ENCODE measurements around the gene CHD6.

The CHD6 gene

DNA sequence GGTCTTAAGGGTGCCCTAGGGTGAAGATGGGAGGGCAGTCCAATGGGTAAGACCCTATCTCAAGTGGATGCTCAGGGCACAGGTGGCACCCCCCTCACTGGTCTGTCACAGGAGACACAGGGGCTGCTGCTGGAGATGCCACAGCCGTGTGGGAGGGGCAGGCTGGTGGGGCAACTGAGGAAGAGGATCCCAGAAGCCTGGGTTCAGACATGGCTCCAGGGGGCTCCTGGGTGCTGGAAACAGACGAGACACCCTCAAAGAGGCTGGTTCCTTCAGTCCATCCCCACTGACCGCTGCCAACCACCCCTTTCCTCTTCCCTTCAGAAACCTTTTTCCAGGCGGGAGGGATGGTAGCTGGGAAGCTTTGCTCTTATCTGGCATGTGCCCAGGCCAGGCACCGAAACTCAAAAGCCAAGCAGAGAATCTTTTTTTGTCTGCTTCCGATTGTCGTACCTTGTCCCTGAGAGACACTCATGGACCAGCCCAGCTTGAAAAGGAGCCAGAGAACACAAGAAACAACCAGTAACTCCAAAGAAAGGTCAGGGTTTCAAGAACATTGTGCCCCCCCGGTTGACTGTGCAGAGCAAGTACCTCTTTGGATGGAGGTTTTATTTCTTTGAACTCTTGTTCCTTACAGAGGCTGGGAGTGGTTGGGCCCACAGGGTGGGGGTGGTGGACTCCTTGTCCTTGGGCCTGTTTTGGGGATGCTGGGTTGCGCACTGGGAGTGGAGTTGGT, 223.1 kb downstream of the CHD6 start:
- ChIA-PET POLR2A (no interaction called here), CTCF (interaction anchor here (1.3 to 8.2 kb wide), 2 partner anchors 16 kb away, joined by 3 to 50 read pairs; no protein-coding TSS in a partner anchor)
- no peak overlapping the region for H3K4me3 ChIP-seq (ENCODE audit: low read depth, low read length)
- TF ChIP-seq, protein P1, sequence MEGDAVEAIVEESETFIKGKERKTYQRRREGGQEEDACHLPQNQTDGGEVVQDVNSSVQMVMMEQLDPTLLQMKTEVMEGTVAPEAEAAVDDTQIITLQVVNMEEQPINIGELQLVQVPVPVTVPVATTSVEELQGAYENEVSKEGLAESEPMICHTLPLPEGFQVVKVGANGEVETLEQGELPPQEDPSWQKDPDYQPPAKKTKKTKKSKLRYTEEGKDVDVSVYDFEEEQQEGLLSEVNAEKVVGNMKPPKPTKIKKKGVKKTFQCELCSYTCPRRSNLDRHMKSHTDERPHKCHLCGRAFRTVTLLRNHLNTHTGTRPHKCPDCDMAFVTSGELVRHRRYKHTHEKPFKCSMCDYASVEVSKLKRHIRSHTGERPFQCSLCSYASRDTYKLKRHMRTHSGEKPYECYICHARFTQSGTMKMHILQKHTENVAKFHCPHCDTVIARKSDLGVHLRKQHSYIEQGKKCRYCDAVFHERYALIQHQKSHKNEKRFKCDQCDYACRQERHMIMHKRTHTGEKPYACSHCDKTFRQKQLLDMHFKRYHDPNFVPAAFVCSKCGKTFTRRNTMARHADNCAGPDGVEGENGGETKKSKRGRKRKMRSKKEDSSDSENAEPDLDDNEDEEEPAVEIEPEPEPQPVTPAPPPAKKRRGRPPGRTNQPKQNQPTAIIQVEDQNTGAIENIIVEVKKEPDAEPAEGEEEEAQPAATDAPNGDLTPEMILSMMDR (IDR thresholded peaks at IDR 0.05; ENCODE audit: insufficient read depth, low read length, missing control alignments) = no peak
- DNase-seq (ENCODE audit: low read depth, low spot score) = no peak

DNA sequence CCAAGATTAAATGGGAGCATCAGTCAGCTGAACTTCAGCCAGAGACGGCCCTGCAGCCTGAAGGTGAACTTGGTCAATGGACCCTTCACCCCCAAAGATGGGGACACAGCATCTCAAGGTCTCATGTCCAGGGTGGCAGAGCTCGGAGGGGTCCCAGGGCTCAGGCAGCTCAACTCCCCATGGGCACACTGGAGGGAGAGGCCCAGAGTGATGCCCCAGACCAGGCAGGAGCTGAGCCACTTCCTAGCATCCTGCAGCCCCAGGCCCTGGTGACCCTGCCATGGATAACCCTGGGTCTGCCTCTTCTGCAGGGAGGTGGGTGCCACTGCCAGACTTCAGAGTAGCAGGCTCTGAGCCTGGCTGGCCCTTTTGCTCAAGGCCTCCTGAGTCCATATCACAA, 224.1 kb downstream of the CHD6 start:
- POLR2A ChIA-PET = no interaction called here
- TF ChIP-seq, protein P1 (IDR thresholded peaks at IDR 0.05; ENCODE audit: insufficient read depth, low read length, missing control alignments) = no peak
- no peak for DNase-seq (ENCODE audit: low read depth, low spot score)
- H3K4me3 ChIP-seq (ENCODE audit: low read depth, low read length) = no peak overlapping the region
- CTCF ChIA-PET = interaction anchor here (8.2 kb wide), 1 partner anchor 17 kb away, joined by 50 read pairs; no protein-coding TSS in a partner anchor

DNA sequence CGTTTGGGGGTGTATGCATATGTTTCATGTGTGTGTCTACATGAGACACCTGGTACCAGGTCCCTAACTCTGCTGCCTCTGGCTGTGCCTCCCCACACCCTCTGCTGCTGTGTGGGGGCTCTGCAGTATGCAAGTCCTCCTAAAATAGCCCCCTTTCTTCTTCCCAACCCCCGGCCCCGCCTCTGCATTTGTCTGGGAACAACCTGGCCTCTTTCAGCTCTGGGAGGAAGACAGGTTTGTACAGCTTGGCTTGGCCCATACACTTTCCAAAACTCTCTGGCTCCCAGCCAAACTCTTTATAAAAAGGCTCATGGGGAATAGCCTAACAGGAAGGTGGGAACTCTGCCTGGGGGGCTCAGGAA, 224.5 kb downstream of the CHD6 start:
- POLR2A ChIA-PET = no interaction called here
- TF ChIP-seq, protein P1 (IDR thresholded peaks at IDR 0.05; ENCODE audit: insufficient read depth, low read length, missing control alignments) = no peak
- CTCF ChIA-PET = interaction anchor here (8.2 kb wide), 1 partner anchor 17 kb away, joined by 50 read pairs; no protein-coding TSS in a partner anchor
- no peak for DNase-seq (ENCODE audit: low read depth, low spot score)
- H3K4me3 ChIP-seq (ENCODE audit: low read depth, low read length) = no peak overlapping the region

DNA sequence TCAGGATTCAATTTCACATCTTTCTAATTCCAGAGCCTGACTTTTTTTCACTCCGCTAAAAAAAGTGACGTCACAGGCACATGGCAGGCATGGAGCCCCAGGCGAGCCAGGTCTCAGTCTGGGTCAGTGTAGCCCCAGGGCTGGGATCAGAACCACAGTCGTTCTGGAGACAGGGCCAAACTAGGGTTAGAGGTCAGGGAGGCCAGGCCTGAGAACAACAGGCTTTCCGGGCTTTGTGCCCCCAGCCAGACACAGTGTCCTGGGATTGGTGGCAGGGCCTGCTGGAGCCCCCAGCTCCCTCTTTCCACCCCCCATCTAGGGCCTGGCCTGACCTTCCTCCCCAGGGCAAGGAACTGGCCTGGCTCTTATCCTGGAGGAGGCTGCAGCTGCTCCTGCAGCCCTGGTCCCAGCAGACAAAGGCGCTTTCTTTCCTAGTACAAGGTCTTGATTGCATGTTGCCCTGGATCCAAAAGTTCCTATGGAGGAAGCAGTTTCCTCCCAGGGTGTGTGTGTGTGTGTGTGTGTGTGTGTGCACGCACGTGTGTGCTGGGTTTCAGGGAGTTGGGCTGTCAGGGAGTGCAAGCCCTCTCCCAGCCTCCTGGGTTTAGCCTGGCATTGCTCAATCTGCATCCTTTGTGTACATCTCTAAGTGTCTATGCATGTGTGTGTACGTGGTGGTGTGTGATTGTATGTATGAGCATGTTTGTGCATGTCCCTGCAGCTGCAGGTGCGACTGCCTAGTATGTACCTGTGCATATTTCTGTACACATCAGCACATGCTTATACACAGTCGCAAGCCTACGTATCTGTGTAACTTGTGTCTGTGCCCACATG, 225.1 kb downstream of the CHD6 start:
- TF ChIP-seq, protein P1 (IDR thresholded peaks at IDR 0.05; ENCODE audit: insufficient read depth, low read length, missing control alignments) = no peak
- CTCF ChIA-PET = no interaction called here
- H3K4me3 ChIP-seq (ENCODE audit: low read depth, low read length) = no peak overlapping the region
- no peak for DNase-seq (ENCODE audit: low read depth, low spot score)
- POLR2A ChIA-PET = no interaction called here

DNA sequence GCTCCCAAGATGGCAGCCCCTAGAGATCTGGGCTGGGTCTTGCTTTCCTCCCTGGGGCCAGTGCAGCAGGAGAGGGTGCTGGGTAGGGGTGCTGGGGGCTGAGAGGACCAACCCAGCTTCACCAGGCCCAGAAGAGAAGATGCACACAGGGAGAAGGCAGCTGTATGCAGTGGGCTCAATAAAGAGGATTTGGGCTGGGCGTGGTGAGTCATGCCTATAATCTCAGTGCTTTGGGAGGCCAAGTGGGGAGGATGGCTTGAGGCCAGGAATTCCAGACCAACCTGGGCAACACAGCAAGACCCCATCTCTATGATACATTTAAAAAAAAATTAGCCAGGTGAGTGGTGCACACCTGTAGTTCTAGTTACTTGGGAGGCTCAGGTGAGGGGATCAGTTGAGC, 225.9 kb downstream of the CHD6 start:
- DNase-seq (ENCODE audit: low read depth, low spot score) = no peak
- POLR2A ChIA-PET = no interaction called here
- TF ChIP-seq, protein P1 (IDR thresholded peaks at IDR 0.05; ENCODE audit: insufficient read depth, low read length, missing control alignments) = no peak
- CTCF ChIA-PET = no interaction called here
- no peak overlapping the region for H3K4me3 ChIP-seq (ENCODE audit: low read depth, low read length)

DNA sequence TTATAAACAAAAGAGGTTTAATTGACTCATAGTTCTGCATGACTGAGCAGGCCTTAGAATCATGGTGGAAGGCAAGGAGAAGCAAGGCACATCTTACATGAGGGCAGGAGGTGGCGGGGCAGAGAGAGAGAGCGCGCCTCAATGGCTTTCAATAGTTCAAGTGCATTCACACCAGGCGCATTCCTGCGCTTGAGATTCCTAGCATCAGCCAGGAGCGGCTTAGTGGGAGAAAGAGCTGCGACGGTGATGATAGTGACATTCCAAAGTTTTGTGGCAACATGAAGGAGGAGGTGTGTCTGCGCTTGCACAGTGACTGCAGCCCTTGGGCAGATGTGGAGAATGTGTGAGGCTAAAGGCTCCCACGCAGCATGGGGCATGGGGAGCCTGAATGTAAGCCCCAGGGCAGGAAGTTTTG, 226.6 kb downstream of the CHD6 start:
- CTCF ChIA-PET = no interaction called here
- no peak overlapping the region for H3K4me3 ChIP-seq (ENCODE audit: low read depth, low read length)
- TF ChIP-seq, protein P1 (IDR thresholded peaks at IDR 0.05; ENCODE audit: insufficient read depth, low read length, missing control alignments) = no peak
- no peak for DNase-seq (ENCODE audit: low read depth, low spot score)
- POLR2A ChIA-PET = no interaction called here
